GM23338 (cell line): ENCODE results near the gene MFAP4.

Source experiments
- CREB1 ChIP-seq: fragments of 250-450 bp; sonication (Bioruptor Pico); IDR thresholded peaks from 2 replicates; pipeline ENCODE4 v1.5.0; 2020; ENCODE audit warnings: low read depth, mild to moderate bottlenecking, moderate library complexity
- CTCF ChIP-seq, 2 experiments: fragments of 200-600 bp in 1 of 2; sonication (generic) in 1 of 2; conservative IDR thresholded peaks; 2 replicates each; pipeline versions ENCODE4 v1.5.1 to v1.6.1; 2016 to 2017; ENCODE audit warnings: antibody characterized with exemption in 2 of 2, low read depth in 2 of 2, mild to moderate bottlenecking in 2 of 2, moderate library complexity in 1 of 2
- ETS1 ChIP-seq: IDR thresholded peaks from 2 replicates; pipeline ENCODE4 v1.6.1; 2016; ENCODE audit warnings: antibody characterized with exemption
- EZH2 ChIP-seq: fragments of 200-600 bp; sonication (generic); IDR thresholded peaks from one replicate; pipeline ENCODE4 v1.8.0; 2017; ENCODE audit warnings: antibody characterized with exemption, mild to moderate bottlenecking, low read depth; ENCODE audit not compliant: unreplicated experiment
- EZH2phosphoT487 ChIP-seq: fragments of 200-600 bp; sonication (generic); IDR thresholded peaks from one replicate; pipeline ENCODE4 v1.8.1; 2018; ENCODE audit warnings: antibody characterized with exemption; ENCODE audit not compliant: unreplicated experiment
- JUNB ChIP-seq: IDR thresholded peaks from one replicate; pipeline ENCODE4 v1.6.1; 2016; ENCODE audit warnings: antibody characterized with exemption; ENCODE audit not compliant: unreplicated experiment
- NANOG ChIP-seq: IDR thresholded peaks from 2 replicates; pipeline ENCODE4 v1.6.1; 2016; ENCODE audit warnings: antibody characterized with exemption, borderline replicate concordance
- POLR2AphosphoS5 ChIP-seq: IDR thresholded peaks from 2 replicates; pipeline ENCODE4 v1.6.1; 2016; ENCODE audit warnings: antibody characterized with exemption, low read depth
- REST ChIP-seq: IDR thresholded peaks from one replicate; pipeline ENCODE4 v1.6.1; 2018; ENCODE audit warnings: antibody characterized with exemption; ENCODE audit not compliant: unreplicated experiment
- ZNF114 ChIP-seq: fragments of 250-450 bp; sonication (Bioruptor Pico); IDR thresholded peaks from 2 replicates; pipeline ENCODE4 v1.5.0; 2020; ENCODE audit warnings: mild to moderate bottlenecking, moderate library complexity
- ZNF331 ChIP-seq: fragments of 250-450 bp; sonication (Bioruptor Pico); IDR thresholded peaks from 2 replicates; pipeline ENCODE4 v1.5.0; 2020; ENCODE audit warnings: low read depth, mild to moderate bottlenecking, moderate library complexity
- ZNF462 ChIP-seq: fragments of 250-450 bp; sonication (Bioruptor Pico); IDR thresholded peaks from 2 replicates; pipeline ENCODE4 v1.5.0; 2020; ENCODE audit warnings: mild to moderate bottlenecking, moderate library complexity

GRCh38 chr17:19336938-19337711 is 49.9 kb downstream of the MFAP4 start:
- peak; percentile 20 to 35; a peak in 3 of 4 replicates for TF ChIP-seq CTCF (conservative IDR thresholded peaks at IDR 0.05; ENCODE audit: low read depth in 2 of 2)
- TF ChIP-seq EZH2 = no peak
- TF ChIP-seq EZH2phosphoT487 = no peak
- no peak for TF ChIP-seq REST
- no peak for TF ChIP-seq POLR2AphosphoS5
- no peak for TF ChIP-seq CREB1 (CRISPR knock-in tag)
- no peak for TF ChIP-seq ZNF331 (CRISPR knock-in tag)
- no peak for TF ChIP-seq ETS1
- TF ChIP-seq JUNB = no peak
- TF ChIP-seq ZNF114 (CRISPR knock-in tag) = no peak
- TF ChIP-seq ZNF462 = no peak
- TF ChIP-seq NANOG = no peak
